GM18868 (cell line): ENCODE results near the gene SART3.

Experiments
- ATAC-seq: cut with Tn5 transposase; IDR thresholded peaks from one replicate; pipeline ENCODE4 v1.9.1; 2021; ENCODE audit warnings: mild to moderate bottlenecking, moderate library complexity; ENCODE audit not compliant: unreplicated experiment

The SART3 gene

GRCh38 chr12:108560752-108561719 lies at the start of gene SART3:
Gene SART3, minus strand, starts transcription at chr12:108561173. Its CDS starts 19 bp downstream, at chr12:108561154.
- ATAC-seq = peak; percentile 38

GRCh38 chr12:108610336-108610815 lies 49.4 kb upstream of the SART3 start:
- ATAC-seq = no peak

DNA sequence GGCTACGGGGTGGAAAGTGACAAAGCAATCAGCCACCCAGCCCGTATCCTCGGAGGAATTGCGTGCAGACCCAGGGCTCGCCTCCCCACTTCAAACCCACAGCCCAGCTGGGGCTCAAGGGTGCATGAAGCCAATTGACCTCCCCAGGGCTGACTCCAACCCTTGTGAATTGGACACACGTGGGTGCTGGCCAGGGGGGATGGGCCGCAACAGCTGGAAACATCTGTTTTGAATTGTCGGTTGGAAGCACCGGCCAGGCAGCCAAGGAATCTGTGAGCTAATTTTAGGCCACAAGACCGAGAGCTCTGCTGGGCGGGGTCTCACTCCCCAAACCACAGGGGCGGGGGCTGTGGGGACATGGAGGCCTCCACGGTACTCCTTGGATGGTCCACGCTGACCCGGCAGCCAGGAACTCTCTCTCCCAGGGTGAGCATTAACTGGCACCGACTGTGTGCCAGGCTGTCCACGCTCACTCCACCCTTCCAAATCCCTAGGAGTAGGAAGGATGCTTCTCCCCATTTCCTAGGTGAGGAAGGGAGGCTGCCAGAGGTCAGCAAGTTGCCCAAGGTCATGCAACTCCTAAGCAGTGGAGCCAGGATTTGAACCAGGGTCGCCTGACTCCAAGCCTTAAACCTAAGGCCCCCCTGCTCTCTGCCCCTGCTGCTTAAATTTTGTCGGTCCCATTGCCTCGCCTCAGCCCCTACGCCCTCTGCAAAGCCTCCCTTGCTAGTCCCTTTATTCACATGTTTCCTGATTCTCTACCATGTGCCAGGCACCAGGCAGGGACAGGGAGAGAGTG lies 48.8 kb upstream of the SART3 start:
- ATAC-seq = no peak

GRCh38 chr12:108608616-108609015 lies 47.6 kb upstream of the SART3 start:
- ATAC-seq = no peak

DNA sequence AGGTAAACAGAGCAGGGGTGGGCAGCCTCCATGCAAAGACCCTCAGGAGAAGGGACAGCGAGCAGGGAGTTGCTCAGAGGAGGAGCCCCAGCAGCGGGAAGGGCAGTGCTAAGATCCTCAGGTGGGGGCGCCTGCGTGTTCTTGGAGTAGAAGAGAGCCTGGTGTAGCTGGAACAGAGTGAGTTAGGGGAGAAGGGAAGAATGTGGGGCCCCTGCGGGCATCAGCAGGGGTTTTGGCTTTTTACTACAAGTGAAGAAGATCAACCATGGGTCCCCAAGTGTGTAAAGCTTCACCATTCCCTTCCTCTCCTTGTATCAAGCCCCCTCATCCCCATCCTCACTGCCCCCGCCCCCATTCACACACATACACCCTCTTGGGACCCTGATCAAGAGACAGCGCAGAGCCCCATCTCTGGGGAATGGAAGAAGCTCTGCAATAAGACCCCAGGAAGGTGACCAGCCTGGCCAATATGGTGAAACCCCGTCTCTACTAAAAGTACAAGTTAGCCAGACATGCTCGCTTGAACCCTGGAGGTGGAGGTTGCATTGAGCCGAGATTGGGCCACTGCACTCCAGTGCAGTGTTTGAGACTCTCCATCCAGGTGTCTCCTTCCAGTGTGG lies 47.1 kb upstream of the SART3 start:
- ATAC-seq = no peak

- no peak for ATAC-seq
These were observed 45.5 kb upstream of the SART3 start for GRCh38 chr12:108606492-108606891.

DNA sequence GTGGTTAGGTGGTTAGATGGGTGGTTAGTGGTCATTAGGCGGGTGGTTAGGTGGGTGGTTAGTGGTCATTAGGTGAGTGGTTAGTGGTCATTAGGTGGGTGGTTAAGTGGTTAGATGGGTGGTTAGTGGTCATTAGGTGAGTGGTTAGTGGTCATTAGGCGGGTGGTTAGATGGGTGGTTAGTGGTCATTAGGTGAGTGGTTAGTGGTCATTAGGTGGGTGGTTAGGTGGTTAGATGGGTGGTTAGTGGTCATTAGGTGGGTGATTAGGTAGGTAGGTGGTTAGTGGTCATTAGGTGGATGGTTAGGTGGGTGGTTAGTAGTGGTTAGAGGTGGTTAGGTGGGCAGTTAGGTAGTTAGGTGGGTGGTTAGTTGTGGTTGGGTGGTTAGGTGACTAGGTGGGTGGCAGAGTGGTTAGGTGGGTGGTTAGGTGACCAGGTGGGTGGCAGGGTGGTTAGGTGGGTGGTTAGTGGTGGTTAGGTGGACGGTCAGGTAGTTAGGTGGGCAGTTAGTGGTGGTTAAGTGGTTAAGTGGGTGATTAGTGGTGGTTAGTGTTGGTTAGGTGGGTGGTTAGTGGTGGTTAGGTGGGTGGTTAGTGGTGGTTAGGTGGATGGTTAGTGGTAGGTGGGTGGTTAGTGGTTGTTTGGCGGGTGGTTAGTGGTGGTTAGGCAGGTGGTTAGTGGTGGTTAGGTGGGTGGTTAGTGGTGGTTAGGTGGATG lies 44.9 kb upstream of the SART3 start:
- no peak for ATAC-seq

DNA sequence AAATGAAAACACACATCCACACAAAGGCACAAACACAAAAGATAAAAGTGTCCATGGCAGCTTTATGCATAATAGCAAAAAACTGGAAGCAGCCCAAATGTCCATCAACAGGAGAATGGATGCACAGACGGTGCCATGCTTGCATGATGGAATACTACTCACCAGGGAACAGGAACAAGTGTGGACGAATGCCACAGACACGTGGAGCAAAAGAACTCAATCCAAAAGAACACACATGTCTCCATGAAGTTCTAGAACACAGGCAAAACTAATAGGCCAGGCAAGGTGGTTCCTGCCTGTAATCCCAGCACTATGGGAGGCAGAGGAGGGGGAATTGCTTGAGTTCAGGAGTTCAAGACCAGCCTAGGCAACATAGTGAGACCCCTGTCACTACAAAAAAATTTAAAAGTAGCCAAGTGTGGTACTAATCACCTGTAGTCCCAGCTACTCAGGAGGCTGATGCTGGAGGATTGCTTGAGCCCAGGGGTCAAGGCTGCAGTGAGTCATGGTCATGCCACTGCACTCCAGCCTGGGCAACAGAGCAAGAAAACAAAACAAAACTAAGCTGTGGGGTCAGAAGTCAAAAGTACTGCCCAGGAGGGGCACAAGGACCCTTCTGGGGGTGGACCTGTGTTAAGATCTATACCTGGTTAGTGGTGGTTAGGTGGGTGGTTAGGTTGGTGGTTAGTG lies 44.2 kb upstream of the SART3 start:
- no peak for ATAC-seq

DNA sequence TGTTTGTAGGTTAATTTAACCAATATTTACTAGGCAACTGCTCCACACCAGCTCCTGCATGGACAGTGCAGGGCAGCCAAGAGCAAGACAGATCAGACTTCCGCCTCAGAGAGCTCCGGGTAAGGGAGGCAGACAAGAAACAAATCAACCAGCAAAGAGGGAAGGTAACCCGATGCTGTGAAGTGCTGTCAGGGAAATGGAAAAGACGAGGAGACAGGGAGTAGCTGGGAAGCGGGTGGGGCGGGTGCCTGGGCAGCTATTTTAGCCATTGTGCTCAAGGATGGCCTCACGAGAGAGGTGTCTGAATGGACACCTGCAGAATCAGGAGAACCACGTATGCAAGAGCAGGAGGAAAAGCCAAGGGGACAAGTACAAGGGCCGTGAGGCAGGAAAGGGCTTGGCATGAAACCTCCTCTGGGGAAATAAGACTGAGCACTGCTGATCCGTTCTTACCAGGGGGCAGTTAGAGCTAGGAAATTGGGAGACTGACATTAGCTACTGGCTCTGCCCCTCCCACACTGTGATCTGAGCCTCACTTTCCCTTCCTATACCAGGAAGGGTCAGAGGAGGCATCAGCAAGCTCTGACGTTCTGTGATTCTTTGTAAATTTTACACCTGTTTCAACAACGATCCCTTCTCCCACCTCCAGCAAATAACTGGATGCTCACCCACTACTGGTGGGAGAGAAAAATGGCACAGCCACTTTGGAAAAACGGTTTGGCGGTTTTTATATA lies 43.4 kb upstream of the SART3 start:
- no peak for ATAC-seq

DNA sequence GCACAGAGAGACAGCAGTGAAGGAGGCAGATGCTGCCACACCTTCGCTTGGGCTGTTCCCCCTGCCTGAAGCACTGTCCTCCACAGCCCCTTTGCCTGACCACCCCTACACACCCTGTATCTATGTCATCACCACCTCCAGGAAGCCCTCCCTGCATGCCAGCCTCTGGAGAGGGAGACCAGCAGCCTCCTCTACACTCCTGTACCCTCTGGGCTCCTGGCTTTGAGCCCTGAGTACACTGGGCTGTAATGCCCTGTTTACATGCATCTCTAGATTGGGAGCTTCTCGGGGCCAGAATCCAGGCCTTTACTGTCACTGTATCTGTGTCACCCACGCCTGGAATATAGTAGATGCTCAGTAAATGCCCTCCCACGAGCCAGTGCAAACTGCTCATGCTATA lies 42.8 kb upstream of the SART3 start:
- ATAC-seq = no peak

DNA sequence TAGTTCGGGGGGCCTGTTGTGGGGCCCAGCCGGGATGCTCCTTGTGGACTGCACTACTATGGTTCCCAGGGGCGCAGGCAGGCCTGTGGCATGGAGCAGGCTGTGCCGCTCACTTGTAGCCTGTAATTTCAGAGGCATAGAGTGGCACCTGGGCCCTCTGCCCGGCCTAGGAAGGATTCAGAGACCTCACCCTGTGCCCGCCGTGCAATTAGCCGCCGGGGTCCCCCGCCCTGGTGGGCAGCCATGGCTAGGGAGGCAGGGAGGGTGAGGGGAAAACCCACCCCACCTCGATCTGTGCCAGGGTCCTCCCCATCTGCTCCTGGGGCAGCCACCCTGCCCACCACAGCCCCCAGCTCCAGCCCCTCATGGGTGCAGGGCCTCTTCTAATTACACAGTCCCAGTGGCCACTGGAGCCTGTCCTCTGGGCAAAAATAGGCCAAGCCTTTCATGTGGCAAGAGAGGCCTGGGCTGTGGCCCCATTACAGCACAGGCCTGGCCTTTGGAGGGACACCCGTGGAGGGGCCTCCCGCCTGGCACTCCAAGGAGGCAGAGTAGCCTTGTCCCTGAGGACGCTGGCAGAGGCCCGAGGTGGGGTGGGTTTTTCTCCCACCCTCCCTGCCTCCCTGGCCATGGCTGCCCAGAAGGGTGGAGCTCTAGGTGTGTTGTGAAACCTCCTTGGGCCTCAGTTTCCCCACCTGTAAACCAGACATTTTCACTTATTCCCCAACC lies 42.2 kb upstream of the SART3 start:
- ATAC-seq = no peak

GRCh38 chr12:108602209-108602705 lies 41.3 kb upstream of the SART3 start:
- ATAC-seq = no peak

DNA sequence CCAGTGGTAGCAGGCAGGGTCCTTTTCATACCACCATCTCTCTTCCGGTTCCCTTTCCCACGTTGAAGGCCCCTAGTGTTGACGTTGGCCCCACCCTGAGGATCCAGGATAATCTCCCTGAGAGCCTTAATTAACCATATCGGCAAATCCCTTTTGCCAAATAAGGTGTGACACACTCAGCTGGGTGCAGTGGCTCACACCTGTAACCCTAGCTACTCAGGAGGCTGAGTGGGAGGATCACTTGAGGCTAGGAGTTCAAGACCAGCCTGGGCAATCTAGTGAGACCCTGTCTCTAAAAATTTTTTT lies 39.7 kb upstream of the SART3 start:
- ATAC-seq = no peak

DNA sequence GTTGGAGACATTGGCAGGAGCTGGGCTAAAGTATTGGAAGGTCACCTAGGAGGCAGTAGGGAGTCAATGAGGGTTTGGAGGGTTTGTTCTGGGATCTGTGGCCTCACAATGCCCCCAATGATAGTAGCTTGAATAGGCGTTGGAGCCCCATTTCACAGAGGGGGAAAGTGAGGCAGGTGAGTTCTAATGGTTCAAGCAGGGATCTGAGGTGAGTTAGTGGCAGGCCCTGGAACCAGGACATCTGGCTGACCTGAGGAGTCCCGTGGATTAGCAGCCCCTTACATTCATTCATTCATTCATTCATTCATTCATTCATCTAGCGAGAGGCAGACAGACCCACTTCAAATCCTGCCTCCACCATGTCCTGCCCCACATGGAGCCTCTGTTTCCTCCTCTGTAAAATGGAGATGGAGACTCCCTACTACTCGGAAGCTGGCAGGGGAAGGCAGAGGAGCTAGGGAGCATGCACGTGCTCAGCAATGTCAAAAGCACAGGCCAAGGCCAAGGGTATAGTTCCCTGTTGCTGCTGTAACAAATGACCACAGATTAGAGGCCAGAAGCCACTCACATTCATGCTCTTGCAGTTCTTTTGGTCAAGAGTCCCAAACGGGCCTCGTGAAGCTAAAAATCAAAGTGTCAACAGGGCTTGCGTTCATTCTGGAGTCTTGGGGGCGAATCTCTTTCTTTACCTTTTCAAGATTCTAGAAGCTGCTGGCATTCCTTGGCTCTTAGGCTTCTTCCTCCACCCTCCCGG lies 39.2 kb upstream of the SART3 start:
- no peak for ATAC-seq

DNA sequence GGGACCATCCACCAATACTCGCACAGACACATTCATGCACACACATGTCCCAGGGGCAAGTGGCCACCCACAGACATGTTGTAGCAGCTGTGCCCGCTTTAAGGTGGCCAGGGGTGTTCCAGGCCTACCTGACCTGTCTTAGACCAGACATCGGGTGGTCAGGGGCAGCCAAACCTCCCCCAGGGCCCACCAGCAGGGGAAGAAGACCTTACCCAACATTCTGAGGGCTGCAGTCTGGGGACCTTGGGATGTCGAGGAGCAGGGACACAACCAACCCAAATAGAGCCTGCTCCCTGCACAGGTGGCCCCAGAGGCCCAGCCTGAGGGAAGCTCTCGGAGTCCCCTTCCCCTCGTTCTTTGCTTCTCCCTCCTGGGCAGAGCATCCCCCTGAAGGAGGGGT lies 38.6 kb upstream of the SART3 start:
- no peak for ATAC-seq

DNA sequence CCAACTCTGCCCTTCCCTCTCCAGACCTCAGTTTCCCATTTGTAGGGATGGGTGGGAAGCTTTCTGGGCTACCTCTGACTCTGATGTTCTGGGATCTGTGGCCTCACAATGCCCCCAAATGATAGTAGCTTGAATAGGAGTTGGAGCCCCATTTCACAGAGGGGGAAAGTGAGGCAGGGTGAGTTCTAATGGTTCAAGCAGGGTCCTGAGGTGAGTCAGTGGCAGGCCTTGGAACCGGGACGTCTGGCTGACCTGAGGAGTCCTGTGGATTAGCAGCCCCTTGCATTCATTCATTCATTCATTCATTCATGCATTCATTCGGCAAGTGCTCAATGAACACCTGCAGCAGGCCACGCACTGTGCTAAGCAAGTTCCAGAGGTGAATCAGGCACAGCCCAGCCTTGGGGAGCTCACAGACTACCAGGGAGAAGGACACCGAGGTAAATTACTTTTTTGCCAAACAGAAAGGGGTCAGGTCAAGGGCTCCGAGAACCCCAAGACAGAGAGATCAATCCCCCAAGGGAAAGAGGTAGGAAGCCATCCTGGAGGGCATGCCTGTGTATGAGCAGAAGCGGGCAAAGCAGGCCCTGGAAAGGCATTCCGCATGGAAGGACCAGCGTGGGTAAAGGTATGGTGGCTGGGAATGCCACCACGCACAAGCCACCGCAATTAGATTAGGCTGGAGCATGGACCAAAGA lies 37.7 kb upstream of the SART3 start:
- ATAC-seq = no peak
